ENCODE results near the gene AAK1.
"Not testable (repeated sequence)": the region's sequence is repeated elsewhere in the genome, so short reads cannot be mapped to it uniquely, and the experiment has no call there.

DNA sequence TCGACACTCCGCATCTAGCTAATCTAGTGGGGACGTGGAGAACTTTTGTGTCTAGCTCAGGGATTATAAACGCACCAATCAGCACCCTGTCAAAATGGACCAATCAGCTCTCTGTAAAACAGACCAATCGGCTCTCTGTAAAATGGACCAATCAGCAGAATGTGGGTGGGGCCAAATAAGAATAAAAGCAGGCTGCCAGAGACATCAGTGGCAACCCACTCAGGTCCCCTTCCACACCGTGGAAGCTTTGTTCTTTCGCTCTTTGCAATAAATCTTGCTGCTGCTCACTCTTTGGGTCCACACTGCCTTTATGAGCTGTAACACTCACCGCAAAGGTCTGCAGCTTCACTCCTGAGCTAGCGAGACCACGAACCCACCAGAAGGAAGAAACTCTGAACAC, 20.7 kb downstream of the AAK1 start:
- TF ChIP-seq, protein P1, sequence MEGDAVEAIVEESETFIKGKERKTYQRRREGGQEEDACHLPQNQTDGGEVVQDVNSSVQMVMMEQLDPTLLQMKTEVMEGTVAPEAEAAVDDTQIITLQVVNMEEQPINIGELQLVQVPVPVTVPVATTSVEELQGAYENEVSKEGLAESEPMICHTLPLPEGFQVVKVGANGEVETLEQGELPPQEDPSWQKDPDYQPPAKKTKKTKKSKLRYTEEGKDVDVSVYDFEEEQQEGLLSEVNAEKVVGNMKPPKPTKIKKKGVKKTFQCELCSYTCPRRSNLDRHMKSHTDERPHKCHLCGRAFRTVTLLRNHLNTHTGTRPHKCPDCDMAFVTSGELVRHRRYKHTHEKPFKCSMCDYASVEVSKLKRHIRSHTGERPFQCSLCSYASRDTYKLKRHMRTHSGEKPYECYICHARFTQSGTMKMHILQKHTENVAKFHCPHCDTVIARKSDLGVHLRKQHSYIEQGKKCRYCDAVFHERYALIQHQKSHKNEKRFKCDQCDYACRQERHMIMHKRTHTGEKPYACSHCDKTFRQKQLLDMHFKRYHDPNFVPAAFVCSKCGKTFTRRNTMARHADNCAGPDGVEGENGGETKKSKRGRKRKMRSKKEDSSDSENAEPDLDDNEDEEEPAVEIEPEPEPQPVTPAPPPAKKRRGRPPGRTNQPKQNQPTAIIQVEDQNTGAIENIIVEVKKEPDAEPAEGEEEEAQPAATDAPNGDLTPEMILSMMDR (conservative IDR thresholded peaks at IDR 0.05 in 1 of 2, IDR thresholded peaks at IDR 0.05 in 1 of 2; ENCODE audit: low read depth in 1 of 2, low read length in 2 of 2) = not testable (repeated sequence)
- TF ChIP-seq EZH2 (IDR thresholded peaks at IDR 0.05; ENCODE audit: low read length, missing control alignments) = not testable (repeated sequence)

Data from fibroblast of lung (primary cell).